GM10266 (cell line): ENCODE measurements around the gene HMX1.
A peak's percentile ranks its signal among the peaks of the same experiment; 100 is the strongest.

Source experiments
- DNase-seq: peaks from one replicate; pipeline ENCODE4 v3.0.0; 2012; ENCODE audit errors: extremely low spot score
- TF ChIP-seq, protein P1 (sequence below): IDR thresholded peaks from 2 replicates; pipeline ENCODE4 v1.5.1; 2012; ENCODE audit warnings: mild to moderate bottlenecking, low read depth; ENCODE audit not compliant: control insufficient read depth, insufficient read depth; ENCODE audit errors: missing control alignments

The HMX1 gene

DNA sequence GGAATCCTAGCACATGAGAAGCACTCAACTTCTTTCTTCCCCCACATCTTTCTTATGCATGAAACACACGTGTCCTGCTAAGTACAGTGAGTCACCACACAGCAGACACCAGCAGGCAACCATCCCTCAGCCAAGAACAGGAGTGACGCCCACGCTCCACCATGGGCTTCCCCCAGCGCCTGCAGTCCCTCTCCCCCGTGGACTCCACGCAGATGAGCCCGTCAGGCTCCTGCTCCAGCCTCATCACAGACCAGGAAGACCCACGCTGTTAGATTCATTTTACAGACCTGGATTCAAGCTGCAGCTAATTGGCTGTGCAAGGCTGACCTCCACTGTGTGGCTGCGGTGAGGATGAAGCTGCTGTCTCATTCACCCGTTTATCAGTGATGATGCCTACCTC, 16.7 kb downstream of the HMX1 start:
- TF ChIP-seq, protein P1, sequence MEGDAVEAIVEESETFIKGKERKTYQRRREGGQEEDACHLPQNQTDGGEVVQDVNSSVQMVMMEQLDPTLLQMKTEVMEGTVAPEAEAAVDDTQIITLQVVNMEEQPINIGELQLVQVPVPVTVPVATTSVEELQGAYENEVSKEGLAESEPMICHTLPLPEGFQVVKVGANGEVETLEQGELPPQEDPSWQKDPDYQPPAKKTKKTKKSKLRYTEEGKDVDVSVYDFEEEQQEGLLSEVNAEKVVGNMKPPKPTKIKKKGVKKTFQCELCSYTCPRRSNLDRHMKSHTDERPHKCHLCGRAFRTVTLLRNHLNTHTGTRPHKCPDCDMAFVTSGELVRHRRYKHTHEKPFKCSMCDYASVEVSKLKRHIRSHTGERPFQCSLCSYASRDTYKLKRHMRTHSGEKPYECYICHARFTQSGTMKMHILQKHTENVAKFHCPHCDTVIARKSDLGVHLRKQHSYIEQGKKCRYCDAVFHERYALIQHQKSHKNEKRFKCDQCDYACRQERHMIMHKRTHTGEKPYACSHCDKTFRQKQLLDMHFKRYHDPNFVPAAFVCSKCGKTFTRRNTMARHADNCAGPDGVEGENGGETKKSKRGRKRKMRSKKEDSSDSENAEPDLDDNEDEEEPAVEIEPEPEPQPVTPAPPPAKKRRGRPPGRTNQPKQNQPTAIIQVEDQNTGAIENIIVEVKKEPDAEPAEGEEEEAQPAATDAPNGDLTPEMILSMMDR = no peak
- DNase-seq = no peak

DNA sequence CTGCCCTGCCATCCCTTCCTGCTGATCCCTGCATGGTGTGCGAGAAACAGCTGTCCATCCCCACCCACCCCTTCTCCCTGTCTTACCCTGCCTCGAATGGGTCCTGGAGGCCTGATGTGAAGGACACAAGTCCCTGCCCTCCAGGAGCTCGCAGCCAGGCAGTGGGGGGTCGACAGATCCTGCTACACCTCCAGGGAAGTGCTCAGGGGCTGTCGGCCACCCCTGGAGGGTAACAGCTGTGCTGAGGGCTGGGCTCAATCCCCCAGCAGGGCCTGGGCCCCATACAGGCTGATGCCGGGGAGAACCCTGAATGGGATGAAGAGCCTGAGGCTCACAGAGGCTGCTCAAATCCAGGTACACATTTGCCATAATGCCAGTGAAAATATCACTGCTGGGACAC, 17.6 kb downstream of the HMX1 start:
- peak; percentile 13 for DNase-seq
- TF ChIP-seq, protein P1 = no peak

DNA sequence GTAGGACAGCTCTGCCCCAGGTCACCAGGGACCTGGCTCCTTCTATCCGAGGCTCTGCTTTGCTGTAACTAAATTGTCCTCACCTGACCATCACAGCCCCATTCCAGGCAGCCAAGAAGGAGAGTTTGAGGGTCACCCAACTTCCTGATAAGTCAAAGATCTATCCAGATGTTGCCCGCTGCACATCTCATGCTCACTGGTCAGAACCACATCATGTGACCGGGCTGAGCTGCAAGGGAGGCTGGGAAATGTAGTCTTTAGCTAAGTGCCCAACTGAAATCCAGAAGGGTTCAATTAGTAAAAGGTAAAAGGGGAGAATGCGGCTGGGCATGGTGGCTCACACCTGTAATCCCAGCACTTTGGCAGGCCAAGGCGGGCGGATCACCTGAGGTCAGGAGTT, 18.4 kb downstream of the HMX1 start:
- TF ChIP-seq, protein P1 = no peak
- DNase-seq = no peak

DNA sequence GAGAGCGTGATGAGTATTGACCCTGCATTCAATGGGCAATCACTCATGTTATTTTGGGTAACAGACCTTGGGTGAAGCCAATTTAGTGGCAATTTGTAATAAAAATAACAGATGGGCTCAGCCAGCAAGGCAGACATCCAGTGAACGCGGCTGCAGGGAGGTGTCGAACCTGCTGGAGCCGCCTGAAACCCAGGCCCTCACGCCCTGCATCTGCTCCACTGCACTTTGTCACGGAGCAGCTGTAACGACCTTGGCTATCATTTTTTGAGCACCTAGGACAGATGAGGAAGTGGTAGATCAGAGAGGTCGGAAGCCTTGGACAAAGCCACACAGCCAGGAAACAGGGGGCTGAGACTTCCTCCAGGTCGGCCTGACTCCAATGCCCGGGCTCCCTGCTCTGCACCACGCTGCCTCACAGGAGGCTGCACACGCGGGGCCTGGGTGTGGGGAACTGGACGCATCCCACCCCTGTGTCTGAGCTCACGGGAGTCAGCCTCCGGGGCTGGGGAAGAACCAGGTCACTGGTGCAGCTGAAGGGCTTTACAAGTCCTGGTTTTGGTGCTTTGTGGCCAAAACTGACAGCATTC, 19.4 kb downstream of the HMX1 start:
- no peak for DNase-seq
- TF ChIP-seq, protein P1 = no peak

DNA sequence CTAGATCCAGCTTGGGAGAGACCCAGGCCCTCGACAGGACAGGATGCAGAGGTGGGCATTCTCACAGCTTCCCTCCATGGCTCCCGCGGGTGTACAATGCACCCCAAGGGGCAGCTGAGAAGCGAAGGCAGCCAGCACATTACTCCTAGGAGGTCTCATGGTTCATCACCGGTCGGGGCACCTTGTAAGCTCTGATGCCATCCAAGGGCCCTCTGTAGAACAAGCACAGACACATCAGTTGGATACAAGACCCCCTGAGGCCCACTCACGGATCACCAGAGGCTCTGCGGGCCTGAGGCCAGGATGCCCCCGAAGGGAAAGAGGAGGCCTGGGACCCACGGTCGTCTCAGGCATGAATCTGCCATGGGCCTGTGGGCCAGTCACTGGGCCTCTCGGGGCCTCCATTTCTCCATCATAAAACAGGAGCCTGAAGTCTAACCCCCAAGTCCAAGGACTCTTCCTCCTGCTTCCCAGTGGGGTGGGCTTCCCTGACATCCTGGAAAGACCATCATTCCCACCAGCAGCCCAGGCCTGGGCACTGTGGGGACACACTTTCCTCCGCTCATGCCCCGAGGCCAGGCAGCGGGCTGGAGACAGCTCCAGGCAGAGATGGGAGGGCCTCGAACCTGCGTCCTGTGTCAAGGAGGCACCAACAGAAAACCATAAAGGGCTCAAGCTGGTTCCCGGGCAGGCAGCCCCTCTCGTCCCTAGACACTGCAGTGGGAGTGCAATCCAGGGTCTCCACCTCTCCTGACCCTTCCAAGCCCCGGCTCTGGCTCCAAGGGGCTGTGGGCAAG, 20.1 kb downstream of the HMX1 start:
- TF ChIP-seq, protein P1 = no peak
- no peak for DNase-seq

DNA sequence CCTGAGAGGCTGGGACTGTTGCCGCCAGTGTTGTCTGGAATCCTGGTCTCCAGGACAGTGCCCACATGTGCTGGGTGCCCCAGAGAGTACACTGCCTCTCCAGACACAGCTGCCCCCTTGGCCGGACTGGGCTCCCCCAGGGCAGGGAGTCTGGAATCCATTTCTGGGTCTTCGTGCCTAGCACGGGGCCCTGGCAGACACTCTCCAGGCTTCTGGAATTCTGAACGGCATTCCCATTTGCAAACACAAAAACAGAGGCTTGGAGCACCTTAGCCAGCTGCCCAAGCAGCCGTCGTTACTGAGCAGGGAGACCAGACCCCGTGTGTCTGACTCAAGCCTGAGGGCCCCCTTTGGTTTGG, 20.8 kb downstream of the HMX1 start:
- DNase-seq = no peak
- TF ChIP-seq, protein P1 = no peak
